GM12865 (cell line): ENCODE results near the gene RDH16.

ENCODE experiments used
- DNase-seq: peaks from one replicate; pipeline ENCODE4 v3.0.0; 2010; ENCODE audit warnings: low read depth
- H3K4me3 ChIP-seq: 2 replicates; pipeline ENCODE4 v1.5.1; 2011; ENCODE audit warnings: mild to moderate bottlenecking, low read depth, low read length, control low read depth
- CTCF ChIP-seq: IDR thresholded peaks from 2 replicates; pipeline ENCODE4 v1.5.1; 2011; ENCODE audit warnings: low read length, control low read depth, low read depth, inconsistent platforms; ENCODE audit not compliant: insufficient read depth; ENCODE audit errors: missing control alignments

The RDH16 gene

GRCh38 chr12:56995201-56995929, 38.0 kb upstream of the RDH16 start:
- no peak for DNase-seq
- TF ChIP-seq CTCF, result no peak
- no peak overlapping the region for H3K4me3 ChIP-seq

- TF ChIP-seq CTCF, result no peak
- H3K4me3 ChIP-seq, result no peak overlapping the region
- DNase-seq, result no peak
These were observed 36.9 kb upstream of the RDH16 start for GRCh38 chr12:56994231-56994746.

- no peak overlapping the region for H3K4me3 ChIP-seq
- TF ChIP-seq CTCF, result no peak
- no peak for DNase-seq
These were observed 35.9 kb upstream of the RDH16 start for GRCh38 chr12:56993346-56993745.

GRCh38 chr12:56991319-56992246, 34.2 kb upstream of the RDH16 start:
- no peak overlapping the region for H3K4me3 ChIP-seq
- DNase-seq, result peak; percentile 33
- no peak for TF ChIP-seq CTCF

- H3K4me3 ChIP-seq, result no peak overlapping the region
- no peak for TF ChIP-seq CTCF
- DNase-seq, result no peak
These were observed 33.4 kb upstream of the RDH16 start for GRCh38 chr12:56990648-56991318.

- no peak for TF ChIP-seq CTCF
- H3K4me3 ChIP-seq, result no peak overlapping the region
- DNase-seq, result no peak
These were observed 32.6 kb upstream of the RDH16 start for GRCh38 chr12:56989861-56990610.
